Measurements from ENCODE around the gene PPP1CB.
"Not testable (repeated sequence)": the region's sequence is repeated elsewhere in the genome, so short reads cannot be mapped to it uniquely, and the experiment has no call there.

The PPP1CB gene

DNA sequence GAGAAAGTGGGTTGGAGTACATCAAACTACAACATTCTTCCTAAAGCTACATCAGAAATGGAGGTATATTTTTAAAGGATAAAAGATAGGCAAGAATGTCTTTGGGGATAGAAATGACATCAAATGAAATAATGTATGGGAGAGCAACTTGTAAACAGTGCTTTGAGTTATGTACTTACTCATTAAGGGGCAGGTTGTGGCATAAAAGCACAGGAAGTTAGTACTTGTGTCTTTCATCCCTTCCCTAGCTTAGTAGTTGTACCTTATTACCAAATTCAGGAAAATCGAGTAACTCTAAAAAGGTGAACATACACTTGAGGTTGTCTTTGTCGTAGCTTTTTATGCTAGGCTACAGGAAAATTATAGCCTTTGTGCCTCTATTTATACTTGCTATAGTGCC is 28.9 kb downstream of the PPP1CB start:
- no peak for DNase-seq

DNA sequence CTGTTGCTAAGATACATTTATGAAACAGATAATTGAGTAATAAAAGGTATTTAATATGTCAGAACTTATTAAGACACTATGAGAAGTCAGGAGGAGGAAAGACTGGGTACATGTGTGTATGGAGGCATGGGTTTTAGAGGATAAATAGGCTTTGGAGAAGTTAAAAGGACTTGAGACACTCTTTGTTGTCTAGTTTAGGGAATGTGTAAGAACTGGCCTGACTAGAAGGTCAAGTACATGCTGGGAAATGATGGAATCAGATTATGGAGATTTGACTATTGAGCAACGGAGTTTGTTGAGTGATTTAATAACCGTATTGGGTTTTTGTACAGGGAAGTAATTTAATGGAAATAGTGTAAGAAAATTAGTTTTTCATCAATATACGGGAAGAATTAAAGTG is 30.8 kb downstream of the PPP1CB start:
- DNase-seq = no peak

DNA sequence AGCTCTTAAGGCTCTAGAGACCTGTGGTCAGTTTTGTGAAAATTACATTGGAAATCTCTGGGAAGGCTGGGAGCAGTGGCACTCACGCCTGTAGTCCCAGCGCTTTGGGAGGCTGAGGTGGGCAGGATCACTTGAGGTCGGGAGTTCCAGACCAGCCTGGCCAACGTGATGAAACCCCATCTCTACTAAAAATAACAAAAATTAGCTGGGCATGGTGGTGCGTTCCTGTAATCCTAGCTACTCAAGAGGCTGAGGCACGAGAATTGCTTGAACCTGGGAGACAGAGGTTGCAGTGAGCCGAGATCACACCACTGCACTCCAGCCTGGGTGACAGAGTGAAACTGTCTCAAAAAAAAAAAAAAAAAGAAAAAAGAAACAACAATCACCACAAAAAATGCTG is 32.9 kb downstream of the PPP1CB start:
- DNase-seq = not testable (repeated sequence)

DNA sequence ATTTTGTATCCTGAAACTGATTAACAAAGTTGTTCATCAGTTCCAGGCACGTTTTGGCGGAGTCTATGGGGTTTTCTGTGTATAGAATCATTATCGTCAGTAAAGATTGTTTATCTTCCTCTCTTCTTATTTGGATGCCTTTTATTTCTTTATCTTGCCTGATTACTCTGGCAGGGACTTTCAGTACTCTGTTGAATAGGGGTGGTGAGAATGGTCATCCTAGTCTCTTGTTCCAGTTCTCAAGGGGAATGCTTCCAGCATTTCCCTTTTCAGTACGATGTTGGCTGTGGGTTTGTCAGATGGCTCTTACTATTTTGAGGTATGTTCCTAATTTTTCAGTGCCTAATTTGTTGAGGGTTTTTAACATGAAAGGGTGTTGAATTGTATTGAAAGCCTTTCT is 45.0 kb downstream of the PPP1CB start:
- no peak for DNase-seq

DNA sequence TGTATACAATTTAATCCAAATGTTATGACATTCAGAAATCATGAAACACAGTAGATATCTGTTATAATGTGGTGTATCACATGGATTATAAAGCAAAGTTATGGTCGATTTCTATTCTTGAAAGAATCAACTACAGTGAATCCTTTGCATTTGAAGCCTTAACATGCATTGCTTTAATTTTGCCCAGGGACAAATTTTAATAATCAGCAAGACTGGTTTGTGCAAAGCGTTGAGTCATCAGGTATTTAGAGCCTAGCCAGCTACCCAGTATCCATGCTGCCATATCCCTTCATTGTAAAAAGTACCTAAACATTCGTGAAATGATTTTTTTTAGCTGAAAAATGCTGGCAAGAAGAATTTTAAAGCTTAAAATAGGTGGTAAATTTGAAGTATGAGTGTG is 50.1 kb downstream of the PPP1CB start:
- no peak for DNase-seq

DNA sequence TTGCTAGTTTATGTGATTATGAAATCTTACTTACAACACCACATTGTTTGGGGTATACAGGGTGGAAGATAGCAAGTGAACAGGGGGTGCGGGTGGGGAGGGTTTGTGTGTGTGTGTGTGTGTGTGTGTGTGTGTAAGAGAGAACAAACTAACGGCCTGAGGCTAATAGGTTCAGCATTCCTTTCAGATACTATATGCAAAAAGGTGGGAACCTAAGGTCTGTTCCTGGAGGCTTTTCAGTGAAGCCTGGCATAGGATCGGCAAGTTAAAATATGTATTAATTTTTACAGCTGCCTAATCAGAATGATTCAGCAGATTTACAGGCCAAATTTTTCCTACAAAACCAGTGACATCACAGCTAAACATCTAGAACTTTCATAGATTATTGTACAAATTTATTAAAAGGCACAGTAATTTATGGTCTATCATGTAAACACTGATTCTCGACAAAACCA is 51.4 kb downstream of the PPP1CB start:
- DNase-seq = no peak

DNA sequence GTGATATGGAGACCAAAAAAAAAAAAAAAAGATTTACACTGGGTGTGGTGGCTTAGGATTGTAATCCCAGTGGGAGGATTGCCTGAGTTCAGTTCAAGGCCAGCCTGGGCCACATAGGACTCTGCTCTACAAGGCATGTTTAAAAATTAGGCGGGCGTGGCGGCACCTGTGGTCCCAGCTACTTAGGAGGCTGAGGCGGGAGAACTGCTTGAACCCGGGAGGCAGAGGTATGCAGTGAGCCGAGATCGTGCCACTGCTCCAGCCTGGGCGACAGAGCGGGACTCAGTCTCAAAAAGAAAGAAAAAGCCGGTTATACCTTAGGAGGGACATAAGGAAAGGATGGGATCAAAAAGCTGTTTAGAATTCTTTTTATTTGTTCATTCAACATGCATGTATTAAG is 58.3 kb downstream of the PPP1CB start:
- no peak for DNase-seq

DNA sequence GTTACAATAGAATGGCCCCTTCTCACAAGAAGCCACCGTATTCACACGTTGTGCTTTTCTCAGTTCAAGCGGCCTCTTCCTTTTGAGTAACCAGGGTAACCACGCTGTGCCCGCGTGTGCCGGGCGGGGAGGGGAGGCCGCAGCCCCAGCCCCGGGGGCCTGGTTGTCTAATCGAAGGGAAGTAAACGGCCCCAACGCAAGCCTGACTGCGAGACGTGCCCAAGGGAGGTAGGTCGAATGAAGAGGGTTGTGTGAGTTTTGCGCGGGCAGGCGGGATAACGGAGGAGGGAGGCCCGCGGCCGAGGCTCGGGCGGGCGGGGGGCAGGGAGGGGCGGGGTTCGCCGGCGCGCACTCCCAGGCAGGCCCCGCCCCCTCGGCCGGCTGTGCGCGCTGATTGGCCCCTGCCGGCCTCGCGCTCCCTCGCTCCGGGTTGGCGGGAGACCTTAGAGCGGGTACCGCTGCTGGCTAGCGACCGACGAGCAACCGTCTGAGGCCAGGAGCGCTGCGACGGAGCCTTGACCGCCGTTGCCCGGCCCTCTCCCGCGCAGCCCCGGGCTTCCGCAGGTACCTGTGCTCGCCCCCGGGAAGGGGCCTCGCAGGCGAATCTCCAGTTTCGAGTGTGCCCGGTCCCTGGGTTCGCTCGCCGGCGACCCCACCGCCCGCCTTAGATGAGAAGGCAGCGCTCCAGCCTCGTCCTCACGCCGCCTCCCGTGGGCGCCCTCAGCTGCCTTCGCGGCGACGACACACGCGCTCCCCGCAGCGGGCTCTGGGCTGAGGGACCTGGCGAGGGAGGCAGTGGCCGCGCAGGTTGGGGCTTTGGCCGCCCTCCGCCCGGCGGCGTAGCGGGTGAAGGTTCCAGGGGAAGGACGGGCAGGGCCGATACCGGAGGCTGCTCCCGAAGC is 59.0 kb downstream of the PPP1CB start, which contains the start of gene SPDYA:
Gene SPDYA (plus strand): TSS at position 451 of the 902 bp plus-strand sequence. CDS start 5,181 bp downstream, outside the sequence.
- DNase-seq = no peak

DNA sequence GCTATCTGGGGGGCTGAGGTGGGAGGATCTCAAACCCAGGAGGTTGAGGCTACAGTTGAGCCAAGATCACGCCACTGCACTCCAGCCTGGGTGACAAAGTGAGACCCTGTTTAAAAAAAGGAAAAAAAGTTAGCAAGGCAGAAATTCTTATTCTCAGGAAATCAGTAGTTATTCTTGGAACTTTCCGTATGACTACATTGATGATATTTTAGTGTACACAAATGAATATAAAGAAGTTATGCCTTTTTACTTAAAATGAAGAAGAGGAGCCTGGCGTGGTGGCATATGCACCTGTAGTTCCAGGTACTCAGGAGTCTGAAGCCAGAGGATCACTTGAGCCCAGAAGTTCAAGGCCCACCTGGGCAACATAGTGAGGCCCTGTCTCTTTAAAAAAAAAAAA is 66.4 kb downstream of the PPP1CB start:
- no peak for DNase-seq

DNA sequence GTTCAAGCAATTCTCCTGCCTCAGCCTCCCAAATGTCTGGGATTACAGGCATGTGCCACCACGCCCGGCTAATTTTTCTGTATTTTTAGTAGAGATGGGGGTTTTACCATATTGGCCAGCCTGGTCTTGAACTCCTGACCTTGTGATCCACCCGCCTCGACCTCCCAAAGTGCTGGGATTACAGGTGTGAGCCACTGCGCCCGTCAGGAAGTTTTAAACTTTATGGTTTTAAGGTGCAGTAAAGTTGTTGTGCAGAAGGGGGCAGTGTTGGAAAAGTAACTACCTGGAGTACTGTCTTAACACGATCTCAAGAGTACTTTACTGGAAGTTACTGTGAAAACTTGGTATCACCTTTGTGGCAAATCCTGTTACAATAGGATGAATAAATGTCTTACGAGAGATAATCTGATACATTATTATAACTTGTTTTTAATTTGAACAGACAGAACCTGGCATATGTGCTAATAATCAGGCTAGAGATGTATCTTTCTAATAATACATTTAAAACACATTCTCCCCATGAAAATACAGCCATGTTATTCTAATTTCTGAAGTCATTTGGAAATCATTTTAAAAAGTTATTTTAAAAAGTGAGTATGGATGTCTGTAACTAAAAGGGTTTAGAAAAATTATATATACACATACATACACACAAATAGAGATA is 69.8 kb downstream of the PPP1CB start:
- no peak for DNase-seq

DNA sequence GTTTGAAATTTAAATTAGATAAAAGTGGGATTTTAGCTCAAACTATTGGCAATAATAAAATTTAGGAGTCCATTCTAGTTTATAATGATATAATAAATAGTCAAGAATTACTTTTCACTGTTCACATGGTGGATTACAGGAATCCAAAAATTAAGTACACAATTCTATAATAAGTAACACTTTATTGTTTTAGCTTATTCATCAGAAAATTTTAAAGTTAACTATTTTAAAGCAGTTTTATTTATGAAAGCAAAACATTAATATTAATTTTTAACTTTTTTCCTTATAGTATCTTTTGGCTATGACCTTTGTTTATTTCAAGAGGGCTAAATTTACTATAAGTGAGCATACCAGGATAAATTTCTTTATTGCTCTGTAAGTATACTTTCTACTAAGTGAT is 70.4 kb downstream of the PPP1CB start:
- DNase-seq = no peak

DNA sequence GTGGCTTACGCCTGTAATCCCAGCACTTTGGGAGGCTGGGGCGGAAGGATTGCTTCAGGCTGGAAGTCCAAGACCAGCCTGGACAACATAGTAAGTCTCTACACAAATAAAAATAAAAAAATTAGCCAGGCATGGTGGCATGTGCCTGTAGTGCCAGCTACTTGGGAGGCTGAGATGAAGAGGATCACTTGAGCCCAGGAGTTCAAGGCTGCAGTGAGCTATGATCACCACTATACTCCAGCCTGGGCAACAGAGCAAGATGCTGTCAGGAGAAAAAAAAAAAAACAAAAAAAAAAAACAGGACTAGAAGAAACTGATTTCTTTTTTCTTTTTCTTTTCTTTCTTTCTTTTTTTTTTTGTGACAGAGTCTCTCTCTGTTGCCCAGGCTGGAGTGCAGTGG is 72.6 kb downstream of the PPP1CB start:
- DNase-seq = no peak

DNA sequence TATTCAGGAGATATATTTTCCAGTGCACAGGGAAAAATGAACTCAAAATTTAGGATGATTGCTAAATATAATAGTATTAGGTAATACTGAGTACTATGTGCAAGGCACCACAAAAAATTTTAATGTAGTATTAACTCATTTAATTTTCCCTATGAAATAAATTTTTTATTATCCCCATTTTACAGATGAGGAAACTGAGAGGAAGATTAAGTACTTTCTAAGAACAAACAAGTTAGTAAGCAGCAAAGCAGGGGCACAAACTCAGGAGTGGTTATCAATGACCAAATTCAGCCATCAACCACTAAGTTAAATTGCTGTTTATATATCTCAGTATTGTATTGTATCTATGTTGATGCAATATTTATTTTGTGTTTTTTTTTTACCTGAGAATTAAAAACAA is 73.2 kb downstream of the PPP1CB start:
- no peak for DNase-seq

DNA sequence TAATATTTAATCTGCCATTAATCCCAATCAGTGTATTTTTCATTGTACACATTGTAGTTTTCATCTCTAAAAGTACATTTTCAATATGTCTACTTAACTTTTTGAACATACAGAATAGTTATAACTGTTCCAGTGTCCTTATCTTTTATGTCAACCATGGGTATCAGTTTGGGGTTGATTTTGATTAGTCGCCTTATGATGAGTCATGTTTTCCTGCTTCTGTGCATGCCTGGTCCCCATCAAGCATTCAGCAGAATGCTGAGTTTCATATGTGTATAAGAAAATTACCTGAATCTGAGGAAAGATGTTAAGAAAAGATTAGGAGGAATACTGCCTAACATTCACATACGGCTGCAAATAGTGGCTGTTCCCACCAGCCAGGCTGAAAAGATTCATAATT is 76.8 kb downstream of the PPP1CB start:
- no peak for DNase-seq

DNA sequence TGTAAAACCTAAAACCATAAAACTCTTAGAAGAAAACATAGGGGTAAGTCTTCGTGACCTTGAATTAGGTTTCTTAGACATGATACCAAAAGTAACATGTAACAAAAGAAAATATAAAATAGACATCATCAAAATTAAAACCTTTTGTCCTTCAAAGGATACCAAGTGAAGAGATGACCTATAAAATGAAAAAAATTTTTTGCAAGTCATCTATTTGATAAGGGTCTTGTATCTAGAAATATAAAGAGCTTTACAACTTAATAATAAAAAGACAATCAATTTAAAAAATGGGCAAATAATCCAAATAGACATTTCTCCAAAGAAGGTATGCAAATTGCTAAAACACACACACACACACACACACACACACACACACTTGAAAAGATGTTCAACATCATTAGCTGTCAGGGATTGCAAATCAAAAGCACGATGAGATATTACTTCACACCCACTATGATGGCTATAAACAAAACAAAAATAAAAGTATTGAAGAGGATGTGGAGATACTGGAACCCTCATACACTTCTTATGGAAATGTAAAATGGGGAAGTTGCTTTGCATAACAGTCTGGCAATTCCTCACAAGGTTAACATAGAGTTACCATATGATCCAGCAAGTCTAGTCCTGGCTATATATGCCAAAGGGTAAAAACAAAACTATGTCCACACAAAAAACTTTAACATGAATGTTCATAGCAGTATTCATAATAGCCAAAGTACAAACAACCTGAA is 82.3 kb downstream of the PPP1CB start:
- DNase-seq = no peak

DNA sequence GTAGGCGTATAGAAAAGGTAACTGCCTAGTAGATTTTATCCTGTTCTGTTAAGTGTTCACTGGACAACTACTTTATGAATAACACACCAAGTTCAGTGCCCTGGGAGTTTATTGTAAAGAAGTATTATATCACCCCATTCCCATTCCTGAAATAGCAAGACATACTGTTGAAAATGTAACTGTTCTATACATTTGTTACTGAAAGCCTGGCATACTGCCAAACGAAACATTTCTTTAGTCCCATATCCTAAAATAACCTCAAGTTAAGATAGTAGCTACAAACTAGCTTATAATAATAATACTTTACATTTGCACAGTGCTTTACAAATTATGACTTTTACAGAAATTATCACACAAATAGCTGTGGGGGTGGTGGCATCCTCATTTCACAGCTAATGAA is 84.2 kb downstream of the PPP1CB start:
- no peak for DNase-seq

DNA sequence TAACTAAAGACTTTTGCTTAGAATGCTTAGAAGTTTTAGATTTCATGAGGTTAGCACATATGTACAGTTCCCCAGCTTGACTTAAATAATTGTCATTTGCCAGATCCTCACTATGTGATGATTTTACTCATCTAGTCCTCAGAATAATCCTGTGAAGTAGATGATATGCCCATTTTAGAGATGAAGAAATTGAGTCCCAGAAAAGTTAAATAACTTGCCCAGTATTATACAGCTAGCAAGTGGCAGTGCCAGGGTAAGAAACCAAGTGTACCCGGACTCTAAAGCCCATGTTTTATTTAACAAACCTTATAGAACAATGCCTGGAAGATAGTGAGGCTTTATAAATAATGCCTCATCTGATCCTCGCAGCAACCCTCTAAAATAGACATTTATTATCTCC is 87.3 kb downstream of the PPP1CB start:
- DNase-seq = no peak

DNA sequence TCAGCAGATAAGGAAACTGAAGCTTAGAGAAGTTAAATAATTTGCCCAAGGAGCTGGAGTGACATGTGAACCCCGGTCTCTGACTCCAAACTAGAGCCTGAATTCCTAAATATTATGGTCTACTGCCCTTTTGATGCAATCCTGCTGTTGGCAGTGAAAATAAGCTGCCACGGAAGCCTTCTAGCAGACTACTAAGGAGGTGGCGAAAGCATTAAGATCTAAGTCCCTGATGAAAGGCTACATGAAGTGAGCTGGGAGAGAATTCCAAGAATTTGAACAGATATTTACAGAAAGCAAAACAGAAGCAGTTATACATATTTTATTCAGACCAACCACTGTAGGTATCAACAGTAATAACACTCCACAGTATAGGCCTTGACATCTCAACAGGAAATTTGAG is 90.4 kb downstream of the PPP1CB start:
- DNase-seq = no peak

All from NCI-H187 treated with DMSO at 0.1 percent for 48 hours (cell line).